ENCODE data around the gene PGS1. TPM values are rescaled to one million over a fixed set of nuclear protein-coding genes. Genes with fewer than 3 reads are reported as not detected.

The PGS1 gene
- total RNA-seq, 1 donor from 2014 or later: 37.9 TPM

DNA sequence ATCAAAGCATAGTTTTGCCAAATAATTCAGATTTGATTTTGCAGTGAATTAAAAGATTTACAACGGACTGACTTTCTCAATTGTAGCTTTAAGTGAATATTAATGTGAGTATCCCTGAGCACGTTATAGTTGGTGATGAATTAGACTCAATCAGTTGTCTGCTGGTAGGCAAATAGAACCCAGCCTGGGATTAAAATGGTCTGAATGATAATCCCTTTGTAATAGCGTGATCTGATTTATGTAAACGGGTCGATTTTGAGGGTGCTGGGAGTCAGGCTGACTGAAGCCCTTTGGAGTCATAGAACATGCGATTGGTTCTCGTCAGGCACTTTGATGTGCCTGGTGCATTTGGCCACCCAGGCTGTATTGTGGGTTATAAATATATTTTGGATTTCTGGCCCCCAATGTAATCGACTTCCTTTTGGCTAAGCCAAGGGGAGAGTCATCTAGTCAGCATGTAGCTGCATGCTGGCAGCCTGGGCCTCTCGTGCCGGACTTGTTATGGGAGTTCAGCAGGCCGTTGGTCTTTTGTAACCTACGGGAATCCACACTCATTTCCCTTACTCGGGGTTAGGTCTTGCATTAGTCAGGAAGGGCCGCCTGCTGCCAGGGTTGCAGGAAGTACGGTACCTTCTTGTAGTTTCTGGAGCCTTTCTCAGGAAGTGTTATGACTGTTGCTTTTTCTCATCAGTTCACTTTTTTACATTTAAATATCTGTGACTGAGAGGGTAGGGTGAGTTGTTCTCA lies 5.4 kb downstream of the PGS1 start:
- peak; percentile 83 for DNase-seq (ENCODE audit: low read depth)

DNA sequence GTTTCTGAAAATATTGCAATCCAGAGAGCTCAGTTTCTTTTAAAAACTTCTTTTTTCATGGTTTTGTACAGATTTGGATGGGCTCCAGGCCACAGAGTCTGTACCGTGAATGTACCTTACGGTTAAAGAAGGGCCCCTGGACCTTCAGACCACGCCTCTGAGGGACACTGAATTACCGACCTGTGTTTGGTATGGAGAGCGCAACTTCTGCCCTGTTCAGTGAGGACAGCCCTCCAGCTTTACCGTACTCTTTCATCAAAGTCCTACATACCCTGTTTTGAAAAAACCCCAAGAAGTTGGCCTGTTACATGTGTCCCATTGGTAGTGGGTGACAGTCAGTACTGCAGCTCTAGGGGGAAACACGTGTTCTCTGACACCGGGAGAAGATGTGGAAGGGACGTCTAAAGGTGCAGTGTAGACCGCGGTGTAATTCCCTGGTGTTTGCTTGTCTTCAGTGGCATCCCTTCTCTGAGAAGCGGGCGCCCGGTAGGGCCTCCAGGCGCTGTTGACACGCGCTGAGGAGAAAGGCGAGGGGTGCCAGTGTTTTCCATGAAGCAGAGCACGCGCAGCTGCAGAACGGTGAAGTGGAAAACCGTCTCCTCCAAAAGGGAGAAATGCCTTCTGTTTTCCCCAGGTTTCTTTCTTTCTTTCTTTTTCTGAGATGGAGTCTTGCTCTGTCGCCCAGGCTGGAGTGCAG lies 6.2 kb downstream of the PGS1 start:
- DNase-seq (ENCODE audit: low read depth): no peak

DNA sequence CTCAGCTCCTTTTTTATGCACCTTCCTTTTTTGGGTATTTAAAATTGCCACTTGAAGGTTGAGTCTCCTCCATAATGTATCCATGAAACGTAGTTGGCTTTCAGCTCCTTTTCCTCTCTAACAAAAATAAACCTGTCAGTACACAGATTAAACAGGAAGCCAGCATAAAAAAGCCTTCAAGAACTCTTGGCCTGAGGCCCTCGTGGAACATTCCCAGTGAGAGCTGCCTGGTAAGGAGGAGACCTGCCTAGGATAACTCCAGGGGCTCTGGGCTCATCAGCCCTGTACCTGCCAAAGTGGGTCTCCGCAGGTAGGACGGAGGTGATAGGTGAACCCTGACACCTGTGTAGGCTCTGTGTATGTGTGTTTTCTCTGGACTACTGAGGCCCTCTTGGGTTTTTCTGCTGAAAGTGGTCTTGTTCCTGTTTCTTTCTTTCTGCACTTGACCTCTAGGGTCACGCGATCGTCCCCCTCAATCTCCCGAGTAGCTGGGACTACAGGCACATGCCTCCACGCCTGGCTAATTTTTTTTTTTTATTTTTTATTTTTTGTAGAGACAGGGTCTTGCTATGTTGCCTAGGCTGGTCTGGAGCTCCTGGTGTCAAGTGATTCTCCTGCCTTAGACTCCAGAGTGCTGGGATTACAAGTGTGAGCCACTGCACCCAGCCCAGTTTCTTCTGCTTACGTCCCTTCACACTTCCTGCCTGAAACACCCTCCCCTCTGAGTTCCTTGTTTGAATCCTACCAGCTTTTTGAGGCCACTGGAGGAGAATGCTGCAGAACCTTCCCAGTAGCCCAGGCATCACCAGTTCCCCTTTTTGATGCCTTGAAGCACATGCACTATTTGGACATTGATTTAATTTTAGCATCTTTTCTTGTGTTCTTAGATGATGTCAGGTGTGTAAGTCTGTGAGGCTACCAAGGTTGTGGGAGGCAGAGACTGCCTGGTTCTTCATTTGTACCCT lies 9.8 kb downstream of the PGS1 start:
- DNase-seq (ENCODE audit: low read depth): no peak

DNA sequence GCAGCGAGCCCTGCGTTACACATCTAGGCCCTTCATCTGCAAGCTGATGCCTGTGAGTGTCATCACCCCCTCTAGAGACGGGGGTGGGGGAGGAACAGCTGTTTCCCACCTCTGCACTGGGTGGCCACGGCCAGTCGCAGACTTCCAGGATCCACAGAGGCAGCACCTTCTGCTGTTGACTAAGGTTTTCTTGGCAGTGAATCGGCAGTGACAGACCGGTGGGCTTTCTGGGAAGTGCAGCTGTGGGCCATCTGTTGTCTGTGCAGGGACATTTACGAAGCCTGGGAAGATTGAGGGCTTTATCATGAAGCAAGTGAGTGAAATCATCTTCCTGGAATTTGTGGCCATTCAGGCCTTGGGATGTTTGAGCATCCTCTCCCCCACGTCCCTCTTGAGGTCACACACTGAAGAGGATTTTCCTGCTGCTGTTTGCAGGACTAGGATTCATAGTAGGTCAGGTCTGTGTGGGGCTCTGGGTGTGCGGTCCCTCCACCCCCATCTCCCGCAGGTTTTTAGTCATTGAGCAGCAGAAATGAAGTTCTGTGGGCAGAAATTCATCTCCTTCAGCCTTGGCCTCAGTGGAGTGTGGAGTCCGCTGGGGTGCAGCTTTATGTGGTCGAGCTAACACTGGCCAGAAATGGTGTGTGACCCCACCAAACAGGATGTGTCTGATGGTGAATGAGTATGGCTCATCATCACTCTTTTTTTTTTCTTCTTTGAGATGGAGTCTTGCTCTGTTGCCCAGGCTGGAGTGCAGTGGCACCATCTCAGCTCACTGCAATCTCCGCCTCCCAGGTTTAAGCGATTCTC lies 12.0 kb downstream of the PGS1 start:
- DNase-seq (ENCODE audit: low read depth): peak; percentile 98

DNA sequence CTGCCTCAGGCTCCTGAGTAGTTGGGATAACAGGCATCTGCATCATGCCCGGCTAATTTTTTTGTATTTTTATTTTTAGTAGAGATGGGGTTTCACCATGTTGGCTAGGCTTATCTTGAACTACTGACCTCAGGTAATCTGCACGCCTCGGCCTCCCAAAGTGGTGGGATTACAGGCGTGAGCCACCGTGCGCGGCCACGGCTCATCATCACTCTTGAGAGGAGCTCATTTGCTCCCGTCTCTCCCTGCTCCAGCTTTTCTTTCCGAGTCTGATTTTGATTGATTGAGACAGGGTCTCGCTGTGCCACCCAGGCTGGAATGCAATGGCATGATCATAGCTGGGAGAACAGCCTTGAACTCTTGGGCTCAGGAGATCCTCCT lies 12.6 kb downstream of the PGS1 start:
- no peak for DNase-seq (ENCODE audit: low read depth)

DNA sequence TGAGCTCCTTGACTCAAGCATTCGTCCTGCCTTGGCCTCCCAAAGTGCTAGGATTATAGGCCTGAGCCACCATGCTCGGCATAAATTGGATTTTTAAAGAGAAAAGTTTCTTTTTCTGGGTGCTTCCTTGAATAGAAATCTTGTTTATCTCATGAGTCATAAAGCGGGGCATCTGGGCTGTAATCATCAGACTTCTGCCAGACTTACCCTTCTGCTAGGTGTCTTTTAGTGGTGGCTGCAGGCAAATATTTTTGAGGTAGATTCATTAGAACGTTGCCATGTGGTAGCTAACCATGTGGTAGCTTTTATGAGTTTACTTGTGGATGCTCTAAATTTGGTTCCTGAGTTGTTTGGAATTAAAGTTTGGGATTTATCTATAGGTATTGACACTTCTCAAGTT lies 13.4 kb downstream of the PGS1 start:
- DNase-seq (ENCODE audit: low read depth): no peak

DNA sequence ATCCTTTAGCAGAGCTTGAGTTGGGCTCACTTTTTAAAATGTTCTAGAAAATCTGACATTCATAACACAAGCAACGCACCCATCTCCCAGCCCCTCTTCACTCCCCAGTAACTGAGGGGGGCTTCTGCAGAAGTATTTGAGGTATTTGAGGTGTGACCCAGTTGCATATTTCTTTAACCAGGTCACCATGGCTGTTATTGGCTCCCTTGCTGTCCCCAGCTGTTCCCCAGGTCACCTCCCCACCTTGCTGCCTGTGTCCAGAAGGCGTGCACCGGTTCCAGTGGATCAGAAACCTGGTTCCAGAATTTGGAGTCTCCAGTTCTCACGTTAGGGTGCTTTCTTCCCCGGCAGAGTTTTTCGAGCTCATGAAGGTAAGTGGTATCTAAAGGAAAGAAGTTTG lies 13.8 kb downstream of the PGS1 start:
- no peak for DNase-seq (ENCODE audit: low read depth)

DNA sequence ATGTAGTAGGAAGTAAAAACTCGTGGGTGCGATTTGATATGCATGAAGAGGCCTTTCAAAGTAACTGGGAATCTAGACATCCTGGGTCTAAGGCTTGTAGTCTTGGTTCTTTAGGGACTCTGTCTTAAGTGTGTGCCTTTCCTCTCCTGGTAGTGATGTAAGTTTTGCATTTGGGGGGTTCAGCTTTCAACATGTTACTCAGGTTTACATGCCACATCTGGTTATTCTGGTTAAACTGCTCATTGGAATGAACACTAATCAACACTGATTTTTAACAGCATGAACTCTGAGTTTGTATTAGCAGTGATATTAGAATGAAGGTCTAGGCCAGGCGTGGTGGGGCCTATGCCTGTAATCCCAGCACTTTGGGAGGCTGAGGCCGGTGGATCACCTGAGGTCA lies 15.1 kb downstream of the PGS1 start:
- DNase-seq (ENCODE audit: low read depth): no peak

DNA sequence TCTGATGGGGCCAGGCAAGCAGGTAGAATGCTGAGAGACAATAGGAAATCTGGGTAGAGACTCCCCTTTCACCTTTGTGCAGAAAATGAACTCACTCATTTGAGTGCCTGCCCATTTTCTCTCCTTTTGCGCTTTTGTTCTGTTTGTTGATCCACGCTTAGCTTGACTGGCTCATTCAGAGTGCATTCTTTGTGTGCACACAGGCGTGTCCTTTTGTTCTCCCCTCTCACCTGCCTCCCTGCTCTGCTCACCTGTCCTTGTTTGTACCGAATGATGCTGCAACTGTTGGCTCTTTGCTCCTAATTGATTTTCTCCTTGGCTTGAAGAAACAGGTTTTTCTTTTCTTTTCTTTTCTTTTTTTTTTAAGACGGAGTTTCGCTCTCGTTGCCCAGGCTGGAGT lies 15.8 kb downstream of the PGS1 start:
- no peak for DNase-seq (ENCODE audit: low read depth)

DNA sequence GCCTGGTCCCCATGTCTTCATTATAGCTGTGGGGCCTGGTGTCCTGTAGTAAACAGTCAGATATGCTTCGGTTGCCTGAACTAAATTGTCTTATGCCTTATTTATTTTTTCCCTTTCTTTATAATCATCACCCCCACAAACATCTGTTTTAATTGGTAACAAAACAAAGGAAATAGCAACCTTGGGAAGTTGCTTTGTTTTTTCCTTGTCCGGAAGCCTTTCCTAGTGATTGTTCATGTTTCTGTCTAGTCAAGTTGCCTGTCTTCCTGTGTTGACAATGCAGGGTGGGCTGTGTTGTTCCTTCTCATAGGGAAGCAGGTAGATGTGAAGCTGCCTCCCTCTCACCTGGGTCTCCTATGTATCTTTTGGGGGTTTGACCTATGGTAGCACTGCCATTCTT lies 16.7 kb downstream of the PGS1 start:
- DNase-seq (ENCODE audit: low read depth): no peak

DNA sequence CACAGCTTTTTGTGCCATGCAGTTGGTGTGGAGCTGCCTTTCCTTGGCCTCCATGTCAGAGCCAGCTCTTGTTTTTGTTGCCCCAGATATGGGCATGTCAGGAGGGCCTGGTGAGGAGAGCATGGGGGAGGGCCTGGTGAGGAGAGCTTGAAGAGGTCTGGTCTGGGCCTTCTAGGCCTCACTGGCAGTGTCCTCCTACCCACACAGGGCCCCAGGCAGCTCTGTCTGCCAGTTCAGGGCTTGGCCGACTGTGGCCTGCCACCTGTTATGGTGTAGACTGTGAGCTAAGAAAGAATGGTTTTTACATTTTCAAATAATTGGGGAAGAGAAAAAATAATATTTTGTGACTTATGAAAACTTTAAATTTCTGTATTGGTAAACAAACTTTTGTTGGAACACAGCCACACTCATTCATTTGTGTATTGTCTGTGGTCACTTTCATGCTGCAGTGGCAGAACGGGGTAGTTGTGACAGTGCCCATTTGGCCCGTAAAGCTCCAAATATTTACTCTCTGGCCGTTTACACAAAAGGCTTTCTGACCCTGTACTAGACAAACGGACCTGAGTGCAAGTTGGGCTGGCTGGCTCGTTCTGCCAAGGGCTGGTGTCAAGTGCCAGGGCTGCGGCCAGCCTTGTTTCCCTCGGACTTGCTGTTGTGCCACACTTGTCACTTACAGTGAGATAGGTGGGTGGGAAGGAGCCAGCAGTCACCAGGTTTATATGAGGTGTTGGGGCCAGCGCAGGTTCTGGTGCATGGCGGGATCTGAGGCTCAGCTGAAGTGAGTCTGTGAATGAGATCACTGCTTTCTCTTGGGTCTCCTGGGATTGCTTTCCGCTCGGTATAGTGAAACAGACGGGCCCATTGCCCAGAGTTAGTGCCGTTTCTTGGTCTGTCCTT lies 18.2 kb downstream of the PGS1 start:
- peak; percentile 82 for DNase-seq (ENCODE audit: low read depth)

DNA sequence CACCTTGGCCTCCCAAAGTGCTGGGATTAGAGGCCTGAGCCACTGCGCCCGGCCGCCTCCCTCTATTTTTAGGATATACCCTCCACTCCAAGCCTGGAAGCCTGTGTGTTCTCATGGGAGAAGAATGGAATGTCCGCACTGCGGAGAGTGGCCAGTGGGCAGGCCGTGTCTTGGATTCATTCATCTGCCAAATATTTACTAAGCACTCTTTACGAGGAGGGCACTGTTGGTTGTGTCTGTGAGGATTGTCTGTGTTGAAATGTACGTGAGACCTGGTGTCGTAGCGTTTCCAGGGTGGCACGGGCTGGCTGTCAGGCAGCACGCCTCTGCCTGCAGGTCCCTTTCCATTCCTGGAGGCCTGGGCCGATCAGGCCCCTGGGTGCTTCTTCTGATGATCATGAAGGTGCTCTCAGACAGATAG lies 19.2 kb downstream of the PGS1 start:
- peak; percentile 97 for DNase-seq (ENCODE audit: low read depth)

DNA sequence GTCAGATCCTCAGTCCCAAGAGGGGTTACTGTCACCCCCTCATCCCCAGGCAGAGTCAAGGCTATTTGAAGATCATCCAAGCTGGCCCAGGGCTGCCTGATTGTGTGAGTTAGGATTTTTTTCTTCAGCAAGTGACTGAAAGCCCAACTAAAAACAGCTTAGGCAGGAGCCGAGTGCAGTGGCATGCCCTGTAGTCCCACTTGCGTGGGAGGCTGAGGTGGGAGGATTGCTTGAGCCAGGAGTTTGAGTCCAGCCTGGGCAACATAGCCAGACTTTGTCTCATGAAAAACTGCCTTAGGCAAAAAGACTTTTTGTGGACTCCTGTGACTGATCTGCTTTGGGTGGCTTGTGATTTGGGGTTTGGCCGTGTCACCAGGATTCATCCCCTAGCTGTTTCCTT lies 19.9 kb downstream of the PGS1 start:
- no peak for DNase-seq (ENCODE audit: low read depth)

DNA sequence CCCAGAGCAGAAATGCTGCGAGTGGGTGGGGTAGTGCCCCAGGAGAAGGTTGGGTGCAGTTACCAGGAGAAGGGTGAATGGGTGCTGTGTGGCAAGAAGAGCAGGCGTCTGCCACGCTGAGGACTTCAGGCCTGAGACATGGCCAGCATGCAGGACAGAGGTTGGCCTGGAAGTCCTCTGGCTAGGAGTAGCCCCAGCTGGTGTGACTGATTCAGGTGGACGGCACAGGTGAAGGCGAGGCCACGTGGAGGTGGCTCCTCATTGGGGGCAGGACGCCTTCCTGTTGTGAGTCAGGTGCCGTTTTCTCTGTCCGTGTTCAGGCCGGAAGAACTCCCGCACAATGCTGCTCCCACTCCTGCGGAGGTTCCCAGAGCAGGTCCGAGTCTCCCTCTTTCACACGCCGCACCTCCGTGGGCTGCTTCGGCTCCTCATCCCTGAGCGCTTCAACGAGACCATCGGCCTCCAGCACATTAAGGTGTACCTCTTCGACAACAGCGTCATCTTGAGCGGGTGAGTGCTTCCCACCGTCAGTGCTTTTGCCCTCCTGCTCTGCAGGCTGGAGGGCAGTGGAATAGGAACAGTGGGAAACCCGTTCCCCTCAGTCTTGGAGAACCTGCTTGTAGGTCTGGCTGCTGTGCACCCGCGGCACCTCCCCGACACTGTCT lies 20.7 kb downstream of the PGS1 start:
- DNase-seq (ENCODE audit: low read depth): no peak

DNA sequence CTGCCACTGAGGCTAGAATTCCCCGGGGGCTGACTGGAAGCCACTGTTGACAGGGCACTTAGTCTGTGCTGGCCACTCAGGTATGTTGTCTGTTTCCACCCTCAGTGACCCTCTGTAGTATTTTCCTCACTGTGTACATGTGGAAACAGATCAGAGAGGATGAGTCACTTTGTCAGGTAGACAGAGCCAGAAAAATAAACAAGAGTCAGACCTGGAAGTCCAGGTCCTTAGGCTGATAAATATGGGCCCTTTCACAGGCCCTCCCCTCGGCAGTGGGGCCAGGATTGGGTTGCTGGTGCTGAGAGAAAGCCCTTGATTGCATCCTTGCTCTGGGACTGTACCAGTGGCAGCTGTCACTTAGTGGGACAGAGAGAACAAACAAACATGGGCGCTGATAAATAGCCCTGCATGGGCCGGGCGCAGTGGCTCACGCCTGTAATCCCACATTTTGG lies 21.3 kb downstream of the PGS1 start:
- no peak for DNase-seq (ENCODE audit: low read depth)

DNA sequence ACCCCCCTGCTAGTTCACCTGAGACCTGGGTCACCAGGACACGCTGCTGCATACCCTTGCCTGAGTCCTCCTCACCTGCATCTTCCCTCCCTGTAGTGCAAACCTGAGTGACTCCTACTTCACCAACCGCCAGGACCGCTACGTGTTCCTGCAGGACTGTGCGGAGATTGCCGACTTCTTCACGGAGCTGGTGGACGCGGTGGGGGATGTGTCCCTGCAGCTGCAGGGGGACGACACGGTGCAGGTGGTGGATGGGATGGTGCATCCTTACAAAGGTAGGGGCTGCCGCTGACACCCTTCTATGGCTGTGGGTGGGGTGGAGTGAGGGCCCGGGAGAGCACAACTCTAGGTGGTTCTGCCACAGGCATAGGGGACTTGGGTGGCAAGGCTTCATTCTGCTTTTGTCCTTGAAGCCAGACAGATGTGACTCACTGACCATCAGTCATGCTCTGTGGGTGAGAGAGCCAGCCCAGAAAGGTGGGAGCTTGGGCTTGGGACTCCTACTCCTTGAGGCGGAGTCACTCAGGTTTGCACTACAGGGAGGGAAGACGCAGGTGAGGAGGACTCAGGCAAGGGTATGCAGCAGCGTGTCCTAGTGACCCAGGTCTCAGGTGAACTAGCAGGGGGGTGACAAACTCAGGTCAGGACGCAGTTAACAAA lies 22.3 kb downstream of the PGS1 start:
- DNase-seq (ENCODE audit: low read depth): peak; percentile 52

DNA sequence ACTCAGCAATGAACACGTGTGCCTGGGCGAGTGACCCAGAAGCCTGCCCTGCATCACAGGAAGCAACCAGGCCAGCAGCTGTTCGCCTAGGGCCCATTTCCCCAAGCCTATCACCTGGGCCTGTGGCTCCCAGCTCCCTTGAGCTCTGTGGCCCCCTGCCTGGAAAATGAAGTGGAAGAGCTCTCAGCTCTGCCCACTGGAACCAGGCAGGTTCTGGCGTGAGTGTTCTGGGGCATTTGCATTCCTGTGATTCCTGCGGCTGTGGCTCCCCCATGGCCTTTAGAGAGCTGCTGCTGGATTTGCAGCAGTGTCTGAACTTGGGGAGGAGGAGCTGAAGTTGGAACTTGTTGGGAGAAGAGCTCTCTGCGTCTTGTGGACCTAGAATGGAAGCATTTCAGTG lies 22.8 kb downstream of the PGS1 start:
- DNase-seq (ENCODE audit: low read depth): peak; percentile 92

DNA sequence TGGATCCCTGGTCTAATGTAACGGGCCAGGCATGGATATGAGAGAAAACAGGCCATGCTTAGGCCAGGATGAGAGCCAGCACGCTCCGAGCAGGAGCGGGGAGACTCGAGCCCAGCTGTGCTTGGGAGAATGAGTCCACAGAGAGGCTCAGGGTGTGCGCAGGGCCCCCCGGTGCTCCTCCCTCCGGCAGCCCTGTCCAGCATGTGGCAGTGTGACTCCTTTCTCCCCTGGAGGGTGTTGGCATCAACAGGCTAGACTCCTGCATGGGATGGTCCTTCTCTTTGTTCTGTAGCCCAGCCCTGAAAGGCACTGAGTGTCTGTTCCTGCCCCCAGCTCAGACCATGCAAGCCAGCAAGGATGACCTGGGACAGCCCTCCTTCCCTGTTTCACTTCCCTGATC lies 23.4 kb downstream of the PGS1 start:
- no peak for DNase-seq (ENCODE audit: low read depth)

DNA sequence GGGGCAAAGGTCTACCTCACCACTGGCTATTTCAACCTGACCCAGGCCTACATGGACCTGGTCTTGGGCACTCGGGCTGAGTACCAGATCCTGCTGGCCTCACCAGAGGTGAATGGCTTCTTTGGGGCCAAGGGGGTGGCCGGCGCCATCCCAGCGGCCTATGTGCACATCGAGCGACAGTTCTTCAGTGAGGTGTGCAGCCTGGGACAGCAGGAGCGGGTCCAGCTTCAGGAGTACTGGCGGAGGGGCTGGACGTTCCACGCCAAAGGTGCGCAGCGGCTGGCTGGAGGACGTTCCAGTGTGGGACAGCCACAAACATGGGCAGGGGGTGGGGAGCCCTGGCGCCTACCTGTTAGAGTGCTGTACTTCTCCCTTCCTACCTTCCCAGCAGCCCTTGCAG lies 25.4 kb downstream of the PGS1 start:
- no peak for DNase-seq (ENCODE audit: low read depth)

All from myocyte (in vitro differentiated cells).